Measurements from ENCODE around the gene ADAMTSL5. TPM values are rescaled to one million over a fixed set of nuclear protein-coding genes. Genes with fewer than 3 reads are reported as not detected.
"Not testable (repeated sequence)": the region's sequence is repeated elsewhere in the genome, so short reads cannot be mapped to it uniquely, and the experiment has no call there.

The ADAMTSL5 gene
- total RNA-seq, 1 donor from 2014 or later, result 0.43 TPM

DNA sequence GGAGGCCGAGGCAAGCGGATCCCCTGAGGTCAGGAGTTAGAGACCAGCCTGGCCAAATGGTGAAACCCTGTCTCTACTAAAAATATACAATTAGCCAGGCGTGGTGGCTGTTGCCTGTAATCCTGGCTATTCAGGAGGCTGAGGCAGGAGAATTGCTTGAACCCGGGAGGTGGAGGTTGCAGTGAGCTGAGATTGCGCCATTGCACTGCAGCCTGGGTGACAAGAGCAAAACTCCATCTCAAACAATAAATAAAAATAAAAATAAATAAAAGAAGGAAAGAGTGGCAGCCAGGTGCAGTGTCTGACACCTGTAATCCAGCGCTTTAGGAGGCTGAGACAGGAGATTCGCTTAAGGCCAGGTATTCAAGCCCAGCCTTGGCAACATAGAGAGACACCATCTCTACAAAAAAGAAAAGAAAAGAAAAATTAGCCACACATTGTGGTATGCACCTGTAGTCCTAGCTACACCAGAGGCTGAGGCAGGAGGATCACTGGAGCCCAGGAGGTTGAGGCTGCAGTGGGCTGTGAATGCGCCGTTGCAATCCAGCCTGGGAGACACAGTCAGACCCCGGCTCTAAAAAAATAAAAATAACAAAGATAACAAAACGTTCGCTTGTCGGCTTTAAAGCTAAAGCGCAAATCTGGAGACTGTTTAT lies 10.3 kb downstream of the ADAMTSL5 start:
- Histone ChIP-seq H3K9me3 (no peaks in the 10 kb centered on the region), H3K36me3 (no peaks in the 10 kb centered on the region), H3K4me1 (peaks cover 0 to 9% of the 10 kb centered on the region in 2 donors), H3K27me3 (peaks cover 13% of the 10 kb centered on the region), H3K4me3 (no peak overlapping the region), H3K27ac (no peak overlapping the region)
- DNase-seq (ENCODE audit: low spot score in 2 of 2), result no peak
- TF ChIP-seq, protein P1, sequence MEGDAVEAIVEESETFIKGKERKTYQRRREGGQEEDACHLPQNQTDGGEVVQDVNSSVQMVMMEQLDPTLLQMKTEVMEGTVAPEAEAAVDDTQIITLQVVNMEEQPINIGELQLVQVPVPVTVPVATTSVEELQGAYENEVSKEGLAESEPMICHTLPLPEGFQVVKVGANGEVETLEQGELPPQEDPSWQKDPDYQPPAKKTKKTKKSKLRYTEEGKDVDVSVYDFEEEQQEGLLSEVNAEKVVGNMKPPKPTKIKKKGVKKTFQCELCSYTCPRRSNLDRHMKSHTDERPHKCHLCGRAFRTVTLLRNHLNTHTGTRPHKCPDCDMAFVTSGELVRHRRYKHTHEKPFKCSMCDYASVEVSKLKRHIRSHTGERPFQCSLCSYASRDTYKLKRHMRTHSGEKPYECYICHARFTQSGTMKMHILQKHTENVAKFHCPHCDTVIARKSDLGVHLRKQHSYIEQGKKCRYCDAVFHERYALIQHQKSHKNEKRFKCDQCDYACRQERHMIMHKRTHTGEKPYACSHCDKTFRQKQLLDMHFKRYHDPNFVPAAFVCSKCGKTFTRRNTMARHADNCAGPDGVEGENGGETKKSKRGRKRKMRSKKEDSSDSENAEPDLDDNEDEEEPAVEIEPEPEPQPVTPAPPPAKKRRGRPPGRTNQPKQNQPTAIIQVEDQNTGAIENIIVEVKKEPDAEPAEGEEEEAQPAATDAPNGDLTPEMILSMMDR (IDR thresholded peaks at IDR 0.05), result no peak
- intact Hi-C loops (cut with DNase I), result no loop called here

- no peak for DNase-seq (ENCODE audit: low spot score in 2 of 2)
- Histone ChIP-seq H3K27me3 (peaks cover 13% of the 10 kb centered on the region), H3K9me3 (no peaks in the 10 kb centered on the region), H3K4me1 (peaks cover 0 to 6% of the 10 kb centered on the region in 2 donors), H3K27ac (no peak overlapping the region), H3K4me3 (no peak overlapping the region), H3K36me3 (no peaks in the 10 kb centered on the region)
- intact Hi-C loops (cut with DNase I), result no loop called here
- TF ChIP-seq, protein P1 (IDR thresholded peaks at IDR 0.05), result no peak
Observed at GRCh38 chr19:1501200-1501595, 11.6 kb downstream of the ADAMTSL5 start.

DNA sequence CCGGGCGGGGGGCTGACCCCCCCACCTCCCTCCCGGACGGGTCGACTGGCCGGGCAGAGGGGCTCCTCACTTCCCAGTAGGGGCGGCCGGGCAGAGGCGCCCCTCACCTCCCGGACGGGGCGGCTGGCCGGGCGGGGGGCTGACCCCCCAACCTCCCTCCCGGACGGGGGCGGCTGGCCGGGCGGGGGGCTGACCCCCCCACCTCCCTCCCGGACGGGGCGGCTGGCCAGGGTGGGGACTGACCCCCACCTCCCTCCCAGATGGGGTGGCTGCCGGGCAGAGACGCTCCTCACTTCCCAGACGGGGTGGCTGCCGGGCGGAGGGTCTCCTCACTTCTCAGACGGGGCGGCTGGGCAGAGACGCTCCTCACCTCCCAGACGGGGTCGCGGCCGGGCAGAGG lies 13.6 kb downstream of the ADAMTSL5 start:
- not testable (repeated sequence) for H3K9me3 ChIP-seq
- peaks cover 13% of the 10 kb centered on the region for H3K27me3 ChIP-seq

DNA sequence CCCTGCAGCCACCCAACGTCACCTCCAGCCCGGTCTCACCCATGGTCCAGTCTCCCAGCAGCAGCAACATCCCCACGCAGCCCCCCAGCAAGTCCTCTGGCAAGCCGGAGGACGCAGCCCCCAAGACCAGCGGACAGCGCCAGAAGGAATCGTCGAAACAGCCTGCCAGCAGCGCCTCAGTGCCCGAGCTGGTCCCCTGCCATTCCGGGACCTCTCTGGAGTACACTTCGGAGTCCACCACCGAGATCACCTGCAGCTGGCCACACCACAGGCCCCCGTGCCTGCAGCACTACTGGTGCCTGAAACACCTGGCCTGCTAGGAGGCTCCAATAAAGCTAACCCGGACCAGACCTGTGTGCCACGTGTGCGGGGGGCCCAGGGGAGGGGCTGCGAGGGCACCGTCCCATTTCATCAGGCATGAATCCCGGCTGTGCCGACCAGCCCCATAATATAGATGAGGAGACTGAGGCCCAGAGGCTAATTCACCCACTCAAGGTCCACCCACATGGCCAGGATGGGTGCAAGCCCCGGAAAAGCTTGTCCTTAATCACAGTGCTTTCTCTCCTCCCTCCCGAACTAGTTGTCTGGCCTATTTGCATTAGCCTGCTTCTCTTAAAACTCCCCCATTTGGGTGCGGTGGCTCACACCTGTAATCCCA lies 15.1 kb downstream of the ADAMTSL5 start:
- H3K36me3 ChIP-seq, result no peaks in the 10 kb centered on the region
- intact Hi-C loops (cut with DNase I), result no loop called here
- TF ChIP-seq, protein P1 (IDR thresholded peaks at IDR 0.05), result no peak
- no peaks in the 10 kb centered on the region for H3K9me3 ChIP-seq
- H3K4me3 ChIP-seq, result no peak overlapping the region
- H3K4me1 ChIP-seq, result no peaks in the 10 kb centered on the region
- H3K27ac ChIP-seq, result no peak overlapping the region
- no peak for DNase-seq (ENCODE audit: low spot score in 2 of 2)
- H3K27me3 ChIP-seq, result no peaks in the 10 kb centered on the region

More for the DNA sequence above, 13.6 kb downstream of the ADAMTSL5 start:
- H3K4me1 ChIP-seq; H3K4me3 ChIP-seq; H3K27ac ChIP-seq; DNase-seq (ENCODE audit: low spot score in 2 of 2); H3K36me3 ChIP-seq; intact Hi-C loops (cut with DNase I): not testable (repeated sequence)

GRCh38 chr19:1496714-1497577 lies 15.9 kb downstream of the ADAMTSL5 start:
- Histone ChIP-seq H3K36me3 (no peaks in the 10 kb centered on the region), H3K4me1 (no peaks in the 10 kb centered on the region), H3K9me3 (no peaks in the 10 kb centered on the region), H3K4me3 (no peak overlapping the region), H3K27me3 (no peaks in the 10 kb centered on the region), H3K27ac (no peak overlapping the region)
- intact Hi-C loops (cut with DNase I), result no loop called here
- DNase-seq (ENCODE audit: low spot score in 2 of 2), result no peak
- TF ChIP-seq, protein P1 (IDR thresholded peaks at IDR 0.05), result no peak

Data from ascending aorta (tissue), 2 donors.